Measurements from ENCODE around the gene DUSP22. TPM values are rescaled to one million over a fixed set of nuclear protein-coding genes. Genes with fewer than 3 reads are reported as not detected.

DUSP22 gene
- total and polyA plus RNA-seq, 4 donors = 23.0 to 65.8 (median 49.3) TPM

DNA sequence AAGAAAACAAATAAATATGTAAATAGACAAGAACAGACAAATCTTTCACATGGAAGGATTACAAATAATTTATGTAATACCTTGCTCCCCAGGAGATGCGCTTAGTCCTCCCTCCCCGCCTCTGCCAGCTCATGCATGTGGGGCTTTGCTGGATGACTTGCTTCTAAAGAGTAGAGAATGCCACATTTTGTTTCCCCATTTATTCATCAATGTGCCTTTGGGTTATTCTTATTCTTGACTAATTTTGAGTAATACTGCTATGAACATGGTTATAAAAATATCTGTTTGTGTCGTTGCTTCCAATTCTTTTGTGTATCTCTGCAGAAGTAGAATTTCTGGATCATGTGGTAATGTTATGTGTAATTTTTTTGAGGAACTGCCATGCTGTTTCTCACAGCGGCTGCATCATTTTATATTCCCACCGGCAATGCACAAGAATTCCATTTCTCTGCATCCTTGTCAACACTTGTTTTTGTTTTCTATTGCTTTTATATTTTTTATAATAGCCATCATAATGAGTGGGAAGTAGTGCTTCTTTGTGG, 23.8 kb upstream of the DUSP22 start:
- Histone ChIP-seq H3K36me3 (ENCODE audit: control insufficient read depth in 1 of 2, insufficient read depth in 2 of 2, low read length in 1 of 2) (no peaks in the 10 kb centered on the region), H3K4me3 (ENCODE audit: low read length in 2 of 2) (no peak overlapping the region), H3K4me1 (ENCODE audit: control insufficient read depth in 1 of 2, insufficient read depth in 2 of 2, low read length in 2 of 2) (no peaks in the 10 kb centered on the region), H3K9me3 (ENCODE audit: control insufficient read depth, low read length) (no peaks in the 10 kb centered on the region), H3K27ac (ENCODE audit: low read depth in 1 of 2, low read length in 2 of 2) (no peak overlapping the region), H3K27me3 (ENCODE audit: control insufficient read depth in 1 of 2, insufficient read depth in 2 of 2, low read length in 1 of 2) (no peaks in the 10 kb centered on the region)
- intact Hi-C loops (cut with DNase I) = no loop called here
- no peak for ATAC-seq (ENCODE audit: low FRiP score)
- WGBS, 2 donors = 82 to 86% methylated on average over 5 of the region's 5 CpGs
- DNase-seq = no peak

DNA sequence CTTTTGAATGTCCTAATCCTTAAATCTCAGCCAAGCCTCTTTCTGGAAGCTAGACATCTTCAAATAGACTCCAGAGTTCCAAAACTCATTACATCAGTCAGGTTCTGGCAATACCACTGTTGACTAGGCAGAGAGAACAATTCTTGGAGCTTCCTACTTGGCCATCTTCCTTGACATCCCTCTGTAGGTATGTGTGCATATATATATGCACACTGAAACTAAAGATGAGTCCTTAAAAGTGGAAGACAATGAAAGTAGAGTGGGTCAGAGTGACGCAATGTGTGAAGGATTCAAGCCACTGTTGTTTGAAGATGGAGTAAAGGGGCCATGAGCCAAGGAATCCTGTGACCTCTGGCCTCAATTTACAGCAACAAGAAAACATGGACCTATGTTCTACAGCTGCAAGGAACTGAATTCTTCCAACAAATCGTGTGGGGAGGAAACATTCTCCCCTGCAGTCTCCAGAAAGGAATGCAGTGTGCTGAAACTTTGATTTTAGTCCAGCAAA, 18.7 kb upstream of the DUSP22 start:
- DNase-seq (no peak), ATAC-seq (ENCODE audit: low FRiP score) (no peak)
- Histone ChIP-seq H3K4me1 (ENCODE audit: control insufficient read depth in 1 of 2, insufficient read depth in 2 of 2, low read length in 2 of 2) (no peaks in the 10 kb centered on the region), H3K9me3 (ENCODE audit: control insufficient read depth, low read length) (peaks cover 3% of the 10 kb centered on the region), H3K27me3 (ENCODE audit: control insufficient read depth in 1 of 2, insufficient read depth in 2 of 2, low read length in 1 of 2) (peaks cover 0 to 4% of the 10 kb centered on the region in 2 donors), H3K4me3 (ENCODE audit: low read length in 2 of 2) (no peak overlapping the region), H3K27ac (ENCODE audit: low read depth in 1 of 2, low read length in 2 of 2) (no peak overlapping the region), H3K36me3 (ENCODE audit: control insufficient read depth in 1 of 2, insufficient read depth in 2 of 2, low read length in 1 of 2) (no peaks in the 10 kb centered on the region)
- WGBS, 2 donors = 29 to 31% methylated on average over 2 of the region's 2 CpGs
- intact Hi-C loops (cut with DNase I) = no loop called here

DNA sequence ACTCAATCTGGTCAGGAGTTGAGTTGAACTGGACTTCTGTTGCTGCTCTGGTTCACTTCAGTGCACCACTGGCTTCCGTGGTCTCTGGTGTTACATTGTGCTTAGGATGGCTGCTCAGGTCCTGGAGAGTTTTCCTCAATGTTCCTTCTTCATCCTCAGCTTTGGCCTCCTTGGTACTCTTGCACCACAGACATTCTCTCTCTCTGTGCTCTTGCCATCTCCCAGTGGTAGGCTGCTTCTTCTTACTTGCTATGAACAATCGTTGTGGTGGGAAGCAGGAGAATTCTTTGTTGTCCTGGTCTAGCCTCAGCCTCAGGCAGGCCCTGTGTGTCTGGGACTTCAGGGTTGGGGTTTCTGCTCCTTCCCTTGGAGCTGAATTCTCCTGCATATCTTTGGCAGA, 14.5 kb upstream of the DUSP22 start:
- intact Hi-C loops (cut with DNase I) = no loop called here

DNA sequence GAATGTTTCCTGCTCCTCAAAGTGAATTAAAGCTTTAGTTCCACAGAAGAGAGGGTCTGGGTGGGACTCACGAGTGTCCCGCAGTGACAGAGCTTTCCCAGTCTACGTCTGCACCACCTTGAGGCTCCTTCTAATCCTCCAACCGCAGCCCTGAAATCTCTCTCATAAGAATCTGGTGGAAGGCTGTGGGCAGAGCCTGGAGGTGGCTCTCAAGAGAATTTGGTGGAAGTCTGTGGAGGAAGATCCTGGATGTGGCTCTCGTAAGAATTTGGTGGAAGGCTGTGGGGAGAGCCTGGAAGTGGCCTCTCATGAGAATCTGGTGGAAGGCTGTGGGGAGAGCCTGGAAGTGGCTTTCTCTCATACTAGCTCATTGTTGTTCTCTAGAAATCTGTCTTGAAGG, 13.8 kb upstream of the DUSP22 start:
- H3K27ac ChIP-seq (ENCODE audit: low read depth in 1 of 2, low read length in 2 of 2) = no peak overlapping the region
- peaks cover 3% of the 10 kb centered on the region for H3K9me3 ChIP-seq (ENCODE audit: control insufficient read depth, low read length)
- no peak overlapping the region for H3K4me3 ChIP-seq (ENCODE audit: low read length in 2 of 2)
- DNase-seq (no peak), ATAC-seq (ENCODE audit: low FRiP score) (no peak)
- peaks cover 0 to 4% of the 10 kb centered on the region in 2 donors for H3K27me3 ChIP-seq (ENCODE audit: control insufficient read depth in 1 of 2, insufficient read depth in 2 of 2, low read length in 1 of 2)
- H3K36me3 ChIP-seq (ENCODE audit: control insufficient read depth in 1 of 2, insufficient read depth in 2 of 2, low read length in 1 of 2) = no peaks in the 10 kb centered on the region
- no peaks in the 10 kb centered on the region for H3K4me1 ChIP-seq (ENCODE audit: control insufficient read depth in 1 of 2, insufficient read depth in 2 of 2, low read length in 2 of 2)
- intact Hi-C loops (cut with DNase I) = no loop called here
- WGBS, 2 donors = 76 to 83% methylated on average over 5 of the region's 5 CpGs

More for the DNA sequence above, 14.5 kb upstream of the DUSP22 start:
- H3K4me3 ChIP-seq (ENCODE audit: low read length in 2 of 2) = no peak overlapping the region
- peaks cover 3% of the 10 kb centered on the region for H3K9me3 ChIP-seq (ENCODE audit: control insufficient read depth, low read length)
- H3K27me3 ChIP-seq (ENCODE audit: control insufficient read depth in 1 of 2, insufficient read depth in 2 of 2, low read length in 1 of 2) = peaks cover 0 to 4% of the 10 kb centered on the region in 2 donors
- 77 to 78% methylated on average over 2 of the region's 2 CpGs for WGBS, 2 donors
- ATAC-seq (ENCODE audit: low FRiP score) (no peak), DNase-seq (no peak)
- H3K36me3 ChIP-seq (ENCODE audit: control insufficient read depth in 1 of 2, insufficient read depth in 2 of 2, low read length in 1 of 2) = no peaks in the 10 kb centered on the region
- H3K4me1 ChIP-seq (ENCODE audit: control insufficient read depth in 1 of 2, insufficient read depth in 2 of 2, low read length in 2 of 2) = no peaks in the 10 kb centered on the region
- H3K27ac ChIP-seq (ENCODE audit: low read depth in 1 of 2, low read length in 2 of 2) = no peak overlapping the region

DNA sequence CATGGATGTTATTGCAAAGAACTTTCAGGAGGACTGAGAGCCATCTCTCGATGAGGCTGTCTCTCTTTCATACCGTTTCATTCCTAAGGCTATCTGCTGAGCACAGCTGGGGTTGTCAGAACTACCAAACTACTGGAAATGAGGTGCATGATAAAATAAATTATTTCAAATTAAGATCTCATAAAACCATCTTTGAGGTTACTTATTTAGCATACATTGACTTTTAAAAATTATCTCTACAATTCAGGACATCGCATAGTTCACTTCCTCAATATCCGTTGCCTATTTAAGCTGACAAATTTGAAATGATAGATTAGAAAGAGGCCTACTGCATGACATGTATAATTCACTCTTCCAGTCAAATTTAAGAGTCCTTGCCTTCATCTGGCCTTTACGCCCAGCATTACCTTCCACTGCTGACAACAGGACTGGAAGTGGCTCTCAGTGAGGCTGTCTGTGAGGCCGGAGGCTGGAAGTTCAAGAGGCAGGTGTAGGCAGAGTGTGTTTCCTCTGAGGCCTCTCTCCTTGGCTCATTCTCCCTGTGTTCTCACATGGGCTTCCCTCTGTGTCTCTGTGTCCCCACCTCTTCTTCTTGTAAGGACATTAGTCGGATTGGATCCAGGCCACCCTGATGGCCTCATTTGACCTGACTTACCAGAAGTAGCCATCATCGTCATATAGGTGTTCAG, 12.8 kb upstream of the DUSP22 start:
- DNase-seq (peak in 1 of 2 donors; percentile 41), ATAC-seq (ENCODE audit: low FRiP score) (no peak)

DNA sequence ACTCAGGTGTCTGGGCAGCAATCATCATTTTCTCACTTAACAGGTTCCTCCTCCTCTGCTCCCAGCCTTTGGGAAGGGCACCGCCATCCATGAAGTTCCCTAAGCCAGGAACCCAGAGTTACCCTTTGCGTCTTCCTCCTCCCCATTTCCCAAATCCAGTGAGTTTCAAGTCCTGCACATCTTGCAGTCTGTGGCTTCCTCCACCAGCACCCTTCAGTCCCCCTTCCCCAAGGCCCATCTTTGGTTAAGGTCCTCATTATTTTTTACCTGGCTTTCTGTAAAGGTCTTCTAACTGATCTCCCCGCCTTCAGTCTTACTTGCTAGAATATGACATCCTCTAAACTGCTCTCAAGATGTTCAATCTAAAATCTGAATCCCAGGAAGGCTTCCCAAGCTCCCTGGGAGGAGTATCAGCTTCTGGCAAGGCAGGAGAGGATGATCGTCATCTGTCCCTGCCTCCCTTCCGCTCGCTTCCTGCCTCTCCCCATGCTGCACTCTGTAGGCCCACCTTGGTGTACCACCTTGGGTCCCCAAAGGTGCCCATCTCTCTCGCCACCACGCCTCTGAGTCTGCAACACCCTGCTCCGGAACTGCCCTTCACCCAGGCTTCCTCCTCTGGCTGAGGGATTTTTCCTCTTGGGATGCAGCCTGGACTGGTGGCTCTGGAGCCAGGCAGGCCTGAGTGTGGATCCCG, 11.4 kb upstream of the DUSP22 start:
- Histone ChIP-seq H3K27ac (ENCODE audit: low read depth in 1 of 2, low read length in 2 of 2) (no peak overlapping the region), H3K9me3 (ENCODE audit: control insufficient read depth, low read length) (no peaks in the 10 kb centered on the region), H3K4me1 (ENCODE audit: control insufficient read depth in 1 of 2, insufficient read depth in 2 of 2, low read length in 2 of 2) (no peaks in the 10 kb centered on the region), H3K27me3 (ENCODE audit: control insufficient read depth in 1 of 2, insufficient read depth in 2 of 2, low read length in 1 of 2) (peaks cover 0 to 4% of the 10 kb centered on the region in 2 donors), H3K4me3 (ENCODE audit: low read length in 2 of 2) (no peak overlapping the region), H3K36me3 (ENCODE audit: control insufficient read depth in 1 of 2, insufficient read depth in 2 of 2, low read length in 1 of 2) (no peaks in the 10 kb centered on the region)
- intact Hi-C loops (cut with DNase I) = no loop called here
- ATAC-seq (ENCODE audit: low FRiP score) (no peak), DNase-seq (peak in 1 of 2 donors; percentile 50)
- 86 to 91% methylated on average over 10 of the region's 10 CpGs for WGBS, 2 donors

More for the DNA sequence above, 12.8 kb upstream of the DUSP22 start:
- Histone ChIP-seq H3K4me3 (ENCODE audit: low read length in 2 of 2) (no peak overlapping the region), H3K4me1 (ENCODE audit: control insufficient read depth in 1 of 2, insufficient read depth in 2 of 2, low read length in 2 of 2) (no peaks in the 10 kb centered on the region), H3K9me3 (ENCODE audit: control insufficient read depth, low read length) (no peaks in the 10 kb centered on the region), H3K36me3 (ENCODE audit: control insufficient read depth in 1 of 2, insufficient read depth in 2 of 2, low read length in 1 of 2) (no peaks in the 10 kb centered on the region), H3K27me3 (ENCODE audit: control insufficient read depth in 1 of 2, insufficient read depth in 2 of 2, low read length in 1 of 2) (peaks cover 0 to 4% of the 10 kb centered on the region in 2 donors), H3K27ac (ENCODE audit: low read depth in 1 of 2, low read length in 2 of 2) (no peak overlapping the region)
- intact Hi-C loops (cut with DNase I) = no loop called here
- WGBS, 2 donors = 85 to 86% methylated on average over 8 of the region's 8 CpGs

DNA sequence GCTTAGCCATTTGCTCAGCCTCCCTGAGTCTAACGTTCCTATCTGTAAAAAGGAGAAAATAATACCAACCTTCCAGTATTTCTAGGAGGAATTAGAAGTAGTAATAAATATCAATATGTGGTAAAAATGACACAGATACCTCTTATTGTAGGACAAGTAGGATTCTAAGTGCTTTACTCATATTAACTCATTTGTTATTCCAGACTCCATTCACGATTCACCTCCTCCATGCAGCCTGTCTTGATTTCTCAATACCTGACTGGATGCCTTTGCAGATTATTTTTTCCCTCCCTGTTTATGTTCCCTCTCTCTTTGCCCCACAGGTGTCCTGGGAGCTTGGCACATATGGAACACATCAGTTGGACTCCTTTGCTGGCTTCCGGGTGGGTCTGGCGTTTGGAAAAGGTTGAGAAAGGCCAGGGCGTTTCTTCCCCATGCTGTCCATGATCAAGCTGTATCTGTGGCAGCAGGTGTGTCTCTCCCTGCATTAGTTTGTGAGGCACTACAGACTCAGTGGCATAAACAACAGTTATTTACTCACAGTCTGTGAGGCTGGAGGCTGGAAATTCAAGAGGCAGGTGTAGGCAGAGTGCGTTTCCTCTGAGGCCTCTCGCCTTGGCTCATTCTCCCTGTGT, 10.7 kb upstream of the DUSP22 start:
- intact Hi-C loops (cut with DNase I) = no loop called here
- no peaks in the 10 kb centered on the region for H3K4me1 ChIP-seq (ENCODE audit: control insufficient read depth in 1 of 2, insufficient read depth in 2 of 2, low read length in 2 of 2)
- DNase-seq = peak in 1 of 2 donors; percentile 54
- H3K27ac ChIP-seq (ENCODE audit: low read depth in 1 of 2, low read length in 2 of 2) = no peak overlapping the region
- ATAC-seq (ENCODE audit: low FRiP score) = no peak
- no peaks in the 10 kb centered on the region for H3K36me3 ChIP-seq (ENCODE audit: control insufficient read depth in 1 of 2, insufficient read depth in 2 of 2, low read length in 1 of 2)
- peaks cover 0 to 4% of the 10 kb centered on the region in 2 donors for H3K27me3 ChIP-seq (ENCODE audit: control insufficient read depth in 1 of 2, insufficient read depth in 2 of 2, low read length in 1 of 2)
- H3K4me3 ChIP-seq (ENCODE audit: low read length in 2 of 2) = no peak overlapping the region
- H3K9me3 ChIP-seq (ENCODE audit: control insufficient read depth, low read length) = no peaks in the 10 kb centered on the region
- 80 to 87% methylated on average over 7 of the region's 7 CpGs for WGBS, 2 donors

DNA sequence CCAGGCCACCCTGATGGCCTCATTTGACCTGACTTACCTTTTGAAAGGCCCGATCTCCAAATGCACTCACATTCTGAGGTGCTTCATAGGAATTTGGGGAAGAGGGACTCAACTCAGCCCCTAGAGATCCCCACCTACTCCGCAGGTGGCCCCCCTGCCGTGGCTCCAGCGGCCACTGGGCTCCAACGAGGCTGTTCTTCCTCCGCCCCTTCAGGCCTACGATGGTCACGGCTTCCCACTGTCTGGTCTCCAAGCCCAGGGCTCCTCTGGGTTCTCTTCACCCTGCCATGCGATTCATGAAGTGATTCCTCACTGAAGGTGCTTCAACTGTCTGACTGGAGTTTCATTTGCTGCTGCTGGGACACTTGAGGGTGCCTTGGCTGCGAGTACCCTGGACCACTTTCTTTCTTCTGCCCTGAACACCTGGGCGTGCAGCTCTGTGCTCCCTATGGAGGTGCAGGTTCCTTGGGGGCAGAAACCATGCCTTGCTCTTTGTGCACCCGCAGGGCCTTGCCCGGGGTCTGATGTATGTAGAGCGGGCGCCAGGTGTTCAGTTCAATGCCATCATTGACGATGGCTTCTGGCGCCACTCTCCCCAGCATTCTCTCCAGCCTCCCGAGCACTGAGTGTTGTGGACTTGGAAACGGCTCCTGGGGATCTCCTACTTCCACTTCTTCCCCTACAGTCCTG, 10.0 kb upstream of the DUSP22 start:
- H3K9me3 ChIP-seq (ENCODE audit: control insufficient read depth, low read length) = no peaks in the 10 kb centered on the region
- ATAC-seq (ENCODE audit: low FRiP score) (no peak), DNase-seq (peak in 1 of 2 donors; percentile 52)
- no peaks in the 10 kb centered on the region for H3K36me3 ChIP-seq (ENCODE audit: control insufficient read depth in 1 of 2, insufficient read depth in 2 of 2, low read length in 1 of 2)
- intact Hi-C loops (cut with DNase I) = no loop called here
- H3K27ac ChIP-seq (ENCODE audit: low read depth in 1 of 2, low read length in 2 of 2) = no peak overlapping the region
- 82 to 86% methylated on average over 19 of the region's 19 CpGs for WGBS, 2 donors
- H3K4me3 ChIP-seq (ENCODE audit: low read length in 2 of 2) = no peak overlapping the region
- no peaks in the 10 kb centered on the region for H3K4me1 ChIP-seq (ENCODE audit: control insufficient read depth in 1 of 2, insufficient read depth in 2 of 2, low read length in 2 of 2)
- peaks cover 0 to 4% of the 10 kb centered on the region in 2 donors for H3K27me3 ChIP-seq (ENCODE audit: control insufficient read depth in 1 of 2, insufficient read depth in 2 of 2, low read length in 1 of 2)
